ENCODE data around the gene CCND1. TPM values are rescaled to one million over a fixed set of nuclear protein-coding genes. Genes with fewer than 3 reads are reported as not detected.

CCND1 gene
- total and polyA plus RNA-seq, 9 of the 15 experiments (the other 6 are each of a cell fraction or from before 2014, with no cell fraction given): 0.04 to 23.3 (median 3.8) TPM

GRCh38 chr11:69654660-69655478 lies 13.9 kb downstream of the CCND1 start:
- POLR2A ChIA-PET: interaction anchor here (1.2 to 1.3 kb wide), 2 partner anchors 9 to 15 kb away, joined by 3 to 6 read pairs; no protein-coding TSS in a partner anchor
- Histone ChIP-seq H4K20me1 (replicated peaks; ENCODE audit: control insufficient read depth, insufficient read depth, low read length) (no peaks in the 10 kb centered on the region), H3K9me1 (ENCODE audit: control insufficient read depth, insufficient read depth, low read length) (no peaks in the 10 kb centered on the region), H3K4me3 (no peak overlapping the region), H3K27me3 (ENCODE audit: control insufficient read depth in 2 of 2, insufficient read depth in 2 of 2, low read length in 2 of 2) (peaks cover 0 to 11% of the 10 kb centered on the region in 2 experiments; a peak in 3 of 5 replicates), H2AFZ (ENCODE audit: low read depth, low read length) (no peak overlapping the region), H3K4me1 (replicated peaks in 1 of 2; ENCODE audit: control insufficient read depth in 2 of 2, insufficient read depth in 2 of 2, low read length in 2 of 2) (peaks cover 0 to 28% of the 10 kb centered on the region in 2 experiments; a peak in 2 of 5 replicates), H3K9me3 (replicated peaks; ENCODE audit: control insufficient read depth, insufficient read depth, low read depth, low read length) (no peaks in the 10 kb centered on the region), H3K79me2 (ENCODE audit: control insufficient read depth, insufficient read depth, low read length) (no peaks in the 10 kb centered on the region), H3K9ac (ENCODE audit: insufficient read depth in 1 of 2, low read depth in 2 of 2, low read length in 2 of 2) (peak overlapping the region in 1 of 2 experiments; percentile 58; a peak in 2 of 4 replicates), H3K36me3 (ENCODE audit: control insufficient read depth, insufficient read depth, low read length) (no peaks in the 10 kb centered on the region), H3K27ac (ENCODE audit: extremely low read depth, low read depth, low read length) (no peak overlapping the region), H3K4me2 (ENCODE audit: insufficient read depth, low read length) (no peak overlapping the region)
- no peak for TF ChIP-seq TCF15 (CRISPR knock-in tag; IDR thresholded peaks at IDR 0.05)
- TF ChIP-seq SAFB (IDR thresholded peaks at IDR 0.05; ENCODE audit: borderline replicate concordance, low read depth, low read length): no peak
- no peak for TF ChIP-seq ZBTB5 (IDR thresholded peaks at IDR 0.05)
- no peak for TF ChIP-seq CUX1 (CRISPR knock-in tag; IDR thresholded peaks at IDR 0.05)
- no peak for TF ChIP-seq ZNF589 (CRISPR knock-in tag; IDR thresholded peaks at IDR 0.05; ENCODE audit: low read depth)
- no peak for TF ChIP-seq ZBTB1 (CRISPR knock-in tag; IDR thresholded peaks at IDR 0.05; ENCODE audit: borderline replicate concordance, low read depth)
- TF ChIP-seq FOSL1 (tag; conservative IDR thresholded peaks at IDR 0.05): no peak
- no peak for TF ChIP-seq ZNF644 (tag; IDR thresholded peaks at IDR 0.05; ENCODE audit: low read depth)
- no peak for TF ChIP-seq NFE2L1 (tag; IDR thresholded peaks at IDR 0.05; ENCODE audit: borderline replicate concordance, low read depth)
- no peak for TF ChIP-seq CBX3 (IDR thresholded peaks at IDR 0.05; ENCODE audit: borderline replicate concordance in 1 of 2, low read length in 2 of 2)
- no peak for TF ChIP-seq U2AF2 (optimal IDR thresholded peaks at IDR 0.05; ENCODE audit: low read depth, low read length)
- no peak for DNase-seq (ENCODE audit: extremely low read depth in 1 of 4, low spot score in 3 of 4)
- FAIRE-seq: no peak
- in situ Hi-C loops (cut with MboI): loop anchor here (25.0 kb wide), 2 partner anchors 818 to 1018 kb away; partner anchors contain the start of gene CPT1A
- CTCF ChIA-PET (ENCODE audit: low intra/inter-chr PET ratio): no interaction called here
- BruUV-seq (replicated peaks): no TSS peak
- no peak for ATAC-seq
- intact Hi-C loops (cut with micrococcal nuclease): no loop called here
- 38% methylated on average over 26 of the region's 27 CpGs for WGBS (ENCODE audit: insufficient coverage, low coverage, missing lambda C conversion rate)
